Panc1 (cell line): ENCODE results near the gene KHDRBS2.

ENCODE experiments used
- POLR2AphosphoS5 ChIP-seq: IDR thresholded peaks from 2 replicates; pipeline ENCODE4 v1.6.1; 2012; ENCODE audit warnings: mild to moderate bottlenecking, low read depth, low read length, moderate library complexity
- SIN3A ChIP-seq: IDR thresholded peaks from 2 replicates; pipeline ENCODE4 v1.6.1; 2012; ENCODE audit warnings: low read depth, mild to moderate bottlenecking, low read length, moderate library complexity, borderline replicate concordance; ENCODE audit not compliant: insufficient read depth
- TCF7L2 ChIP-seq: IDR thresholded peaks from 2 replicates; pipeline ENCODE4 v1.6.1; 2011; ENCODE audit warnings: mild to moderate bottlenecking, low read depth, low read length, inconsistent platforms
- TF ChIP-seq, protein P1 (sequence below): fragments of 450-650 bp; IDR thresholded peaks from 2 replicates; pipeline ENCODE4 v1.5.1; 2017; ENCODE audit warnings: mild to moderate bottlenecking
- TF ChIP-seq, protein P2 (sequence below), 2 experiments: IDR thresholded peaks; 2 replicates each; pipeline ENCODE4 v1.6.1; 2011 to 2012; ENCODE audit warnings: low read depth in 2 of 2, control low read depth in 1 of 2, low read length in 1 of 2, mild to moderate bottlenecking in 1 of 2, moderate library complexity in 1 of 2; ENCODE audit not compliant: insufficient read depth in 1 of 2

DNA sequence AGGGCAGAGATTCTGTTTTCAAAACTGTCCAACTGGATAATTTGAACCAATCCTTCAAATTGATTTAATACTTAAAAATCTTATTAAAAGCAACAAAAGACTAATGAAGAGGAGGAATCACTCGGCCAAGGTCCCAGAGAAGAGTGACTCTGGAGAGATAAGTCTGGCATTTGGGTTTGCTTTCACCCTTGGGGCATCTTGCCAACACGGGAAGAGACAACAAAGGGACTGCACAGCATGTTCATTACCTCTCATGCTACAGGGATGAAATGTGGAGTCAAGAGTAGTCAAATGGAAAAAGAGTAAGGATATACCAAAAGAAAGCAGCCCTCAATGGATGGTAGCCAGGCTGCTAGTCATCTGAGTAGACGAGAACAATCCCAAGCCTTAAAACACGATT, 68.2 kb downstream of the KHDRBS2 start:
- TF ChIP-seq POLR2AphosphoS5 (no peak), SIN3A (no peak), TCF7L2 (no peak)
- TF ChIP-seq, protein P1, sequence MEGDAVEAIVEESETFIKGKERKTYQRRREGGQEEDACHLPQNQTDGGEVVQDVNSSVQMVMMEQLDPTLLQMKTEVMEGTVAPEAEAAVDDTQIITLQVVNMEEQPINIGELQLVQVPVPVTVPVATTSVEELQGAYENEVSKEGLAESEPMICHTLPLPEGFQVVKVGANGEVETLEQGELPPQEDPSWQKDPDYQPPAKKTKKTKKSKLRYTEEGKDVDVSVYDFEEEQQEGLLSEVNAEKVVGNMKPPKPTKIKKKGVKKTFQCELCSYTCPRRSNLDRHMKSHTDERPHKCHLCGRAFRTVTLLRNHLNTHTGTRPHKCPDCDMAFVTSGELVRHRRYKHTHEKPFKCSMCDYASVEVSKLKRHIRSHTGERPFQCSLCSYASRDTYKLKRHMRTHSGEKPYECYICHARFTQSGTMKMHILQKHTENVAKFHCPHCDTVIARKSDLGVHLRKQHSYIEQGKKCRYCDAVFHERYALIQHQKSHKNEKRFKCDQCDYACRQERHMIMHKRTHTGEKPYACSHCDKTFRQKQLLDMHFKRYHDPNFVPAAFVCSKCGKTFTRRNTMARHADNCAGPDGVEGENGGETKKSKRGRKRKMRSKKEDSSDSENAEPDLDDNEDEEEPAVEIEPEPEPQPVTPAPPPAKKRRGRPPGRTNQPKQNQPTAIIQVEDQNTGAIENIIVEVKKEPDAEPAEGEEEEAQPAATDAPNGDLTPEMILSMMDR = no peak
- TF ChIP-seq, protein P2, sequence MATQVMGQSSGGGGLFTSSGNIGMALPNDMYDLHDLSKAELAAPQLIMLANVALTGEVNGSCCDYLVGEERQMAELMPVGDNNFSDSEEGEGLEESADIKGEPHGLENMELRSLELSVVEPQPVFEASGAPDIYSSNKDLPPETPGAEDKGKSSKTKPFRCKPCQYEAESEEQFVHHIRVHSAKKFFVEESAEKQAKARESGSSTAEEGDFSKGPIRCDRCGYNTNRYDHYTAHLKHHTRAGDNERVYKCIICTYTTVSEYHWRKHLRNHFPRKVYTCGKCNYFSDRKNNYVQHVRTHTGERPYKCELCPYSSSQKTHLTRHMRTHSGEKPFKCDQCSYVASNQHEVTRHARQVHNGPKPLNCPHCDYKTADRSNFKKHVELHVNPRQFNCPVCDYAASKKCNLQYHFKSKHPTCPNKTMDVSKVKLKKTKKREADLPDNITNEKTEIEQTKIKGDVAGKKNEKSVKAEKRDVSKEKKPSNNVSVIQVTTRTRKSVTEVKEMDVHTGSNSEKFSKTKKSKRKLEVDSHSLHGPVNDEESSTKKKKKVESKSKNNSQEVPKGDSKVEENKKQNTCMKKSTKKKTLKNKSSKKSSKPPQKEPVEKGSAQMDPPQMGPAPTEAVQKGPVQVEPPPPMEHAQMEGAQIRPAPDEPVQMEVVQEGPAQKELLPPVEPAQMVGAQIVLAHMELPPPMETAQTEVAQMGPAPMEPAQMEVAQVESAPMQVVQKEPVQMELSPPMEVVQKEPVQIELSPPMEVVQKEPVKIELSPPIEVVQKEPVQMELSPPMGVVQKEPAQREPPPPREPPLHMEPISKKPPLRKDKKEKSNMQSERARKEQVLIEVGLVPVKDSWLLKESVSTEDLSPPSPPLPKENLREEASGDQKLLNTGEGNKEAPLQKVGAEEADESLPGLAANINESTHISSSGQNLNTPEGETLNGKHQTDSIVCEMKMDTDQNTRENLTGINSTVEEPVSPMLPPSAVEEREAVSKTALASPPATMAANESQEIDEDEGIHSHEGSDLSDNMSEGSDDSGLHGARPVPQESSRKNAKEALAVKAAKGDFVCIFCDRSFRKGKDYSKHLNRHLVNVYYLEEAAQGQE (IDR thresholded peaks at IDR 0.05; ENCODE audit: insufficient read depth in 1 of 2, low read depth in 2 of 2, low read length in 1 of 2) = no peak
